ENCODE data around the gene CNTNAP3B. TPM values are rescaled to one million over a fixed set of nuclear protein-coding genes. Genes with fewer than 3 reads are reported as not detected.

The CNTNAP3B gene
- total RNA-seq (2022; extraction: Qiagen RNA extraction; ENCODE audit: low read depth) = 14.2 to 19.3 TPM (median 16.7 TPM) in 5 replicates

GRCh38 chr9:42129073-42129729, at the start of gene CNTNAP3B:
CNTNAP3B (minus strand) TSS chr9:42129426; CDS start chr9:42129094, 332 bp downstream.

Other genes with a start within 250 kb of the CNTNAP3B start
- gene SPATA31A6, start 54.2 kb upstream of the CNTNAP3B start, total RNA-seq (2022; extraction: Qiagen RNA extraction; ENCODE audit: low read depth) = not detected in 5 replicates

Data from A549 treated with ZK216348 at 1 μM for 4 hours (cell line).